Measurements from ENCODE around the gene RTBDN. TPM values are rescaled to one million over a fixed set of nuclear protein-coding genes. Genes with fewer than 3 reads are reported as not detected.
A peak's percentile ranks its signal among the peaks of the same experiment; 100 is the strongest.

RTBDN gene
- total and polyA plus RNA-seq, 2 experiments from 2014 or later = not detected

- H3K4me2 ChIP-seq (ENCODE audit: unreplicated experiment) = no peak overlapping the region
- no peaks in the 10 kb centered on the region for H3K9me3 ChIP-seq (ENCODE audit: low read depth)
- peaks cover 12% of the 10 kb centered on the region for H3K79me2 ChIP-seq (ENCODE audit: insufficient read depth)
- H3K9ac ChIP-seq = no peak overlapping the region
- no peaks in the 10 kb centered on the region for H3K27me3 ChIP-seq (replicated peaks; ENCODE audit: insufficient read depth)
- no peak overlapping the region for H2AFZ ChIP-seq
- H3K4me1 ChIP-seq (ENCODE audit: insufficient read depth) = peaks cover 10% of the 10 kb centered on the region; the same call in 1 of the 2 replicates
- 86 to 88% methylated on average over 6 of the region's 6 CpGs for WGBS, 2 experiments (ENCODE audit: low coverage in 1 of 2, low lambda C conversion rate in 2 of 2, missing lambda C conversion rate in 2 of 2)
- no peak for DNase-seq
- H3K36me3 ChIP-seq (ENCODE audit: low read depth) = no peaks in the 10 kb centered on the region
- H3K9me2 ChIP-seq (ENCODE audit: insufficient read depth) = no peaks in the 10 kb centered on the region
- TF ChIP-seq EZH2 (IDR thresholded peaks at IDR 0.05; ENCODE audit: insufficient read depth, poor library complexity, severe bottlenecking) (no peak), EZH2phosphoT487 (IDR thresholded peaks at IDR 0.05; ENCODE audit: insufficient read depth, low read depth) (no peak)
- no peak overlapping the region for H3K4me3 ChIP-seq
- no peak overlapping the region for H3K27ac ChIP-seq
- H4K20me1 ChIP-seq (ENCODE audit: insufficient read depth) = no peaks in the 10 kb centered on the region
- peaks cover 40% of the 10 kb centered on the region for H3F3A ChIP-seq (ENCODE audit: insufficient read depth)
- in situ Hi-C loops (cut with MboI) = no loop called here
Measured at GRCh38 chr19:12797141-12797587, 37.2 kb downstream of the RTBDN start.

- in situ Hi-C loops (cut with MboI) = no loop called here
- no peak for TF ChIP-seq EZH2 (IDR thresholded peaks at IDR 0.05; ENCODE audit: insufficient read depth, poor library complexity, severe bottlenecking)
- TF ChIP-seq EZH2phosphoT487 (IDR thresholded peaks at IDR 0.05; ENCODE audit: insufficient read depth, low read depth) = no peak
- Histone ChIP-seq H3K27ac (peak overlapping the region; percentile 34), H3K4me1 (ENCODE audit: insufficient read depth) (peaks cover 10% of the 10 kb centered on the region; the same call in 1 of the 2 replicates), H3K79me2 (ENCODE audit: insufficient read depth) (peaks cover 19% of the 10 kb centered on the region), H3K27me3 (replicated peaks; ENCODE audit: insufficient read depth) (no peaks in the 10 kb centered on the region), H2AFZ (peak overlapping the region; percentile 50), H3K4me3 (0 out of 2 replicates have a peak overlapping the region, but pooled peaks have one; percentile 25), H3K9me2 (ENCODE audit: insufficient read depth) (no peaks in the 10 kb centered on the region), H3K9me3 (ENCODE audit: low read depth) (no peaks in the 10 kb centered on the region), H3K36me3 (ENCODE audit: low read depth) (no peaks in the 10 kb centered on the region), H4K20me1 (ENCODE audit: insufficient read depth) (no peaks in the 10 kb centered on the region), H3K4me2 (ENCODE audit: unreplicated experiment) (peak overlapping the region; percentile 43), H3F3A (ENCODE audit: insufficient read depth) (peaks cover 40% of the 10 kb centered on the region), H3K9ac (peak overlapping the region; percentile 11; the same call in 1 of the 2 replicates)
- WGBS, 2 experiments (ENCODE audit: low coverage in 1 of 2, low lambda C conversion rate in 2 of 2, missing lambda C conversion rate in 2 of 2) = 5% methylated on average over 18 of the region's 18 CpGs
- peak; percentile 85 for DNase-seq
Measured at GRCh38 chr19:12796146-12797071, 38.0 kb downstream of the RTBDN start.

DNA sequence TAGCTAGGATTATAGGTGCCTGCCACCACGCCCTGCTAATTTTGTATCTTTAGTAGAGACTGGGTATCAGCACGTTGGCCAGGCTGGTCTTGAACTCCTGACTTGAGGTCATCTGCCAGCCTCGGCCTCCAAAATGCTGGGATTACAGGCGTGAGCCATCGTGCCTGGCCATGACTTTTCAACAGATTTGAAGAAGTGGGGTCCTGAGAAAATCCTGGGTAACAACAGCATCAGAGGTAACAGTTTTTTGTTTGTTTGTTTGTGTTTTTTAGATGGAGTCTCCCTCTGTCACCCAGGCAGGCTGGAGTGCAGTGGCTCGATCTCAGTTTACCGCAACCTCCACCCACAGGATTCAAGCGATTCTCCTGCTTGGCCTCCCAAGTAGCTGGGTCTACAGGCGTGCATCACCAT, 39.4 kb downstream of the RTBDN start:
- Histone ChIP-seq H3K36me3 (ENCODE audit: low read depth) (no peaks in the 10 kb centered on the region), H3K4me3 (no peak overlapping the region), H3K27me3 (replicated peaks; ENCODE audit: insufficient read depth) (no peaks in the 10 kb centered on the region), H3K9me3 (ENCODE audit: low read depth) (no peaks in the 10 kb centered on the region), H3K9me2 (ENCODE audit: insufficient read depth) (no peaks in the 10 kb centered on the region), H3K79me2 (ENCODE audit: insufficient read depth) (peaks cover 19% of the 10 kb centered on the region), H4K20me1 (ENCODE audit: insufficient read depth) (no peaks in the 10 kb centered on the region), H3K9ac (0 out of 2 replicates have a peak overlapping the region, but pooled peaks have one; percentile 98), H3K4me2 (ENCODE audit: unreplicated experiment) (no peak overlapping the region), H3K27ac (peak overlapping the region; percentile 99), H3K4me1 (ENCODE audit: insufficient read depth) (peaks cover 19% of the 10 kb centered on the region), H2AFZ (no peak overlapping the region), H3F3A (ENCODE audit: insufficient read depth) (peaks cover 41% of the 10 kb centered on the region)
- WGBS, 2 experiments (ENCODE audit: low coverage in 1 of 2, low lambda C conversion rate in 2 of 2, missing lambda C conversion rate in 2 of 2) = 91 to 92% methylated on average over 9 of the region's 9 CpGs
- no peak for DNase-seq
- TF ChIP-seq EZH2 (IDR thresholded peaks at IDR 0.05; ENCODE audit: insufficient read depth, poor library complexity, severe bottlenecking) (no peak), EZH2phosphoT487 (IDR thresholded peaks at IDR 0.05; ENCODE audit: insufficient read depth, low read depth) (no peak)
- in situ Hi-C loops (cut with MboI) = no loop called here

GRCh38 chr19:12794196-12794941, 40.0 kb downstream of the RTBDN start:
- Histone ChIP-seq H3F3A (ENCODE audit: insufficient read depth) (peaks cover 42% of the 10 kb centered on the region), H4K20me1 (ENCODE audit: insufficient read depth) (no peaks in the 10 kb centered on the region), H3K4me1 (ENCODE audit: insufficient read depth) (peaks cover 19% of the 10 kb centered on the region), H3K36me3 (ENCODE audit: low read depth) (no peaks in the 10 kb centered on the region), H2AFZ (no peak overlapping the region), H3K9me3 (ENCODE audit: low read depth) (no peaks in the 10 kb centered on the region), H3K9me2 (ENCODE audit: insufficient read depth) (no peaks in the 10 kb centered on the region), H3K27ac (peak overlapping the region; percentile 99), H3K9ac (peak overlapping the region; percentile 98), H3K79me2 (ENCODE audit: insufficient read depth) (peaks cover 19% of the 10 kb centered on the region), H3K27me3 (replicated peaks; ENCODE audit: insufficient read depth) (no peaks in the 10 kb centered on the region), H3K4me2 (ENCODE audit: unreplicated experiment) (peak overlapping the region; percentile 85), H3K4me3 (peak overlapping the region; percentile 93)
- 70 to 71% methylated on average over 7 of the region's 7 CpGs for WGBS, 2 experiments (ENCODE audit: low coverage in 1 of 2, low lambda C conversion rate in 2 of 2, missing lambda C conversion rate in 2 of 2)
- TF ChIP-seq EZH2phosphoT487 (IDR thresholded peaks at IDR 0.05; ENCODE audit: insufficient read depth, low read depth) = no peak
- TF ChIP-seq EZH2 (IDR thresholded peaks at IDR 0.05; ENCODE audit: insufficient read depth, poor library complexity, severe bottlenecking) = no peak
- in situ Hi-C loops (cut with MboI) = no loop called here
- DNase-seq = peak; percentile 43
